ENCODE measurements around the gene OR10D3.

- TF ChIP-seq EP300 (IDR thresholded peaks at IDR 0.05) (no peak), POLR2A (IDR thresholded peaks at IDR 0.05) (no peak)
- TF ChIP-seq, protein P1, sequence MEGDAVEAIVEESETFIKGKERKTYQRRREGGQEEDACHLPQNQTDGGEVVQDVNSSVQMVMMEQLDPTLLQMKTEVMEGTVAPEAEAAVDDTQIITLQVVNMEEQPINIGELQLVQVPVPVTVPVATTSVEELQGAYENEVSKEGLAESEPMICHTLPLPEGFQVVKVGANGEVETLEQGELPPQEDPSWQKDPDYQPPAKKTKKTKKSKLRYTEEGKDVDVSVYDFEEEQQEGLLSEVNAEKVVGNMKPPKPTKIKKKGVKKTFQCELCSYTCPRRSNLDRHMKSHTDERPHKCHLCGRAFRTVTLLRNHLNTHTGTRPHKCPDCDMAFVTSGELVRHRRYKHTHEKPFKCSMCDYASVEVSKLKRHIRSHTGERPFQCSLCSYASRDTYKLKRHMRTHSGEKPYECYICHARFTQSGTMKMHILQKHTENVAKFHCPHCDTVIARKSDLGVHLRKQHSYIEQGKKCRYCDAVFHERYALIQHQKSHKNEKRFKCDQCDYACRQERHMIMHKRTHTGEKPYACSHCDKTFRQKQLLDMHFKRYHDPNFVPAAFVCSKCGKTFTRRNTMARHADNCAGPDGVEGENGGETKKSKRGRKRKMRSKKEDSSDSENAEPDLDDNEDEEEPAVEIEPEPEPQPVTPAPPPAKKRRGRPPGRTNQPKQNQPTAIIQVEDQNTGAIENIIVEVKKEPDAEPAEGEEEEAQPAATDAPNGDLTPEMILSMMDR (IDR thresholded peaks at IDR 0.05): peak in 5 of 7 experiments; percentile 8 to 48 (median 47)
These were observed 12.1 kb downstream of the OR10D3 start for GRCh38 chr11:124195189-124195734.

Measured in stomach (tissue), 4 donors.